Cardiac ventricle fibroblast (primary cell): ENCODE results near the gene ALG12. TPM values are rescaled to one million over a fixed set of nuclear protein-coding genes. Genes with fewer than 3 reads are reported as not detected.

Experiments
- total RNA-seq: library from RNA; depleted of rRNA; stranded (reverse); fragments of >200 nt; gene quantifications from 2 replicates; pipeline ENCODE4 v1.2.3, GENCODE V29; 2015

The ALG12 gene
- 14.9 and 20.5 TPM in 2 replicates for total RNA-seq

GRCh38 chr22:49917974-49918910 is at the start of gene ALG12, which contains the start of gene CRELD2:
TSS of gene ALG12 (minus strand) at chr22:49918438. CDS start at chr22:49913765, 4,673 bp downstream.
TSS of gene CRELD2 (plus strand) at chr22:49918634. CDS start at chr22:49918770, 136 bp downstream.

GRCh38 chr22:49960159-49961004 is 42.1 kb upstream of the ALG12 start, which contains the start of gene PIM3:
TSS of gene PIM3 (plus strand) at chr22:49960772. CDS start at chr22:49960948, 176 bp downstream.

GRCh38 chr22:49852898-49853894 is 65.0 kb downstream of the ALG12 start, which contains the start of gene ZBED4:
TSS of gene ZBED4 (plus strand) at chr22:49853844. CDS start at chr22:49883663, 29,819 bp downstream.

Other genes with a start within 250 kb of the ALG12 start
- 20.8 and 26.5 TPM in 2 replicates for gene BRD1, start 90.6 kb downstream of the ALG12 start, total RNA-seq
- gene ZBED4, start 64.6 kb downstream of the ALG12 start, total RNA-seq, result 7.1 and 9.0 TPM in 2 replicates
- 55.3 and 57.2 TPM in 2 replicates for gene CRELD2, start 196 bp upstream of the ALG12 start, total RNA-seq
- gene PIM3, start 42.3 kb upstream of the ALG12 start, total RNA-seq, result 24.8 and 26.5 TPM in 2 replicates
- gene IL17REL, start 94.3 kb upstream of the ALG12 start, total RNA-seq, result not detected in 2 replicates
- not detected in 2 replicates for gene TTLL8, start 139.9 kb upstream of the ALG12 start, total RNA-seq
- gene MLC1, start 167.0 kb upstream of the ALG12 start, total RNA-seq, result 0.54 and 0.87 TPM in 2 replicates
- 0.39 and 0.56 TPM in 2 replicates for gene MOV10L1, start 171.6 kb upstream of the ALG12 start, total RNA-seq